HuH-7.5 (cell line): ENCODE data around the gene GABRA5.
"Not testable (repeated sequence)": the region's sequence is repeated elsewhere in the genome, so short reads cannot be mapped to it uniquely, and the experiment has no call there.

Experiments
- DNase-seq: peaks from one replicate; pipeline ENCODE4 v3.0.0; 2011; ENCODE audit warnings: low spot score

Gene GABRA5

GRCh38 chr15:26866298-26867199 lies at the start of gene GABRA5:
Gene GABRA5, plus strand, starts transcription at chr15:26867062. Its CDS starts 2,187 bp downstream, at chr15:26869249.
- DNase-seq: no peak

DNA sequence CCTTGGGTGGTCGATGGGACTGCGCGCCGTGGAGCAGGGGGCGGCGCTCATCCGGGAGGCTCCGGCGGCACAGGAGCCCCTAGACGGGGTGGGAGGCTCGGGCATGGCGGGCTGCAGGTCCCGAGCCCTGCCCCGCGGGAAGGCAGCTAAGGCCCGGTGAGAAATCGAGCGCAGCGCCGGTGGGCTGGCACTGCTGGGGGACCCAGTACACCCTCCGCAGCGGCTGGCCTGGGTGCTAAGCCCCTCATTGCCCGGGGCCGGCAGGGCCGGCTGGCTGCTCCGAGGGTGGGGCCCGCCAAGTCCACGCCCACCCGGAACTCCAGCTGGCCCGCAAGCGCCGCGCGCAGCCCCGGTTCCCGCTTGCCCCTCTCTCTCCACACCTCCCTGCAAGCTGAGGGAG lies 35.7 kb upstream of the GABRA5 start:
- not testable (repeated sequence) for DNase-seq

DNA sequence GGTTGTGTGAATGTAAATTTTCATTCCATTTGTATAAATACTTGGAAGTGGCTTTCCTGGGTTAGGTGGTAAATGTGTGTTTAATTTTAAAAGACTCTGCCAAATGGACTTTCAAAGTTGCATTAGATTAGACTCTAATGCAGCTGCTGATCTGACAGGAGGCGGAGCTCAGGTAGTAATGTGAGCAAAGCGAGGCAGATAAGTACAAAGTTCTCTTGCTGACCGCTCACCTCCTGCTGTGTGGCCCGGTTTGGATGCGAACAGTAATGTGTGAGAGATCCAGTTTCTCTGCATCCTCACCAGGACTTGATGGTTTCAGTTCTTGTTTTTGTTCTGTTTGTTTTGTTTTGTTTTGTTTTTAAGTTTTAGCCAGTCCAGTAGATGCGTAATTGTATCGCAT lies 34.9 kb upstream of the GABRA5 start:
- DNase-seq: no peak

DNA sequence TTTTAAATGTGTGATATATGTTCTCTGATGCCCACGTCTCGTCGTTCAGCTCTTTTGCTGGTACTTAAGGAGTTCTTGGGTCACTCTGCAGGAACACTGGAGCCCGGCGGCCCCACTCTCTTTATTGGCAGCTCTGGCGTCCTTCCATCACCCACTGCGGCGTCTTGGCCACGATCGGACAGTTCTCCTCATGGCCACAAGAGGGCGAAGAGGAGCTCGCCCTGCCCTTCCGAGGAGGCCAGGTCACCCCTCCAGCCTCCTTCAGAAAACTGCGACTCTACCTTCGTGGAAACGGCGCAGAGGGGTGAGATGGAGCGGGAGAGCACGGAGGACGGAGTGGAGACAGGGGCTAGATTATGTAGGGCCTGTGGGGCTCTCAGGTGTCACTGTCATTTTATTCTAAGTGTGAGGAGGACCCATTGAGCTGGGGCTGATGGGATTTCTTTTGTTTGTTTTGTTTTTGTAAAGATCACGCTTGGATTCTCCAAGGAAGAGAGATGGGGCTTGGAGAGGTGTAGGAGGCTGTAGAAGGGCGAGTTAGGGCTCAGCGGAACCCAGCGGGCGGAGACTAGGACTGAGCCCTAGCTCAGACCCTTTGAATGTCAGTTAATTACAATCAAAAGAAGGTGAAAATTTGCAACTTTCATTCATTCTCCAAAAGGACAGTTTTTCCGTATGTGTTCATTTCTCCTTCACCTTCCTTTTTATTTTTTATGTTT lies 28.0 kb upstream of the GABRA5 start:
- peak; percentile 38 for DNase-seq

GRCh38 chr15:26841514-26841913 lies 25.3 kb upstream of the GABRA5 start:
- no peak for DNase-seq

DNA sequence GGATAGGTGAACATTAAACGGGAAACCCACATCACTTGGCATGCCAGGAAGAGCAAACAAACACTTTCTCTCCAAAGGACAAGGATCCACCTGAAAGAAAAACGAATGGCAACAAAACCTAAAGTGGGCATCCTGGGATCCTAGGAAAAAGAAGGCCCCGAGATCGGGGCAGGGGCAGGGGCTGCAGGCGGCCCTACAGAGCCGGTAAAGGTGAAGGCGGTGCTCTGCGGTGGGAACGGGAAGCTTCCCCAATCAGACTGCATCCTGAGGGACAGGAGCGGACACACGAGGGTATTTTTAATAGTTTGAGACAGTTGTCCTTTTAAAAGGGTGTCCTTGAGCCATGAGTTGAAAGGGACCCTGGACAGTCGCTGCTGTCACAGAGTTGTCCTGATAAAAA lies 24.9 kb upstream of the GABRA5 start:
- no peak for DNase-seq

GRCh38 chr15:26842391-26842790 lies 24.5 kb upstream of the GABRA5 start:
- DNase-seq: no peak

- no peak for DNase-seq
Observed at GRCh38 chr15:26844901-26845300, 22.0 kb upstream of the GABRA5 start.

DNA sequence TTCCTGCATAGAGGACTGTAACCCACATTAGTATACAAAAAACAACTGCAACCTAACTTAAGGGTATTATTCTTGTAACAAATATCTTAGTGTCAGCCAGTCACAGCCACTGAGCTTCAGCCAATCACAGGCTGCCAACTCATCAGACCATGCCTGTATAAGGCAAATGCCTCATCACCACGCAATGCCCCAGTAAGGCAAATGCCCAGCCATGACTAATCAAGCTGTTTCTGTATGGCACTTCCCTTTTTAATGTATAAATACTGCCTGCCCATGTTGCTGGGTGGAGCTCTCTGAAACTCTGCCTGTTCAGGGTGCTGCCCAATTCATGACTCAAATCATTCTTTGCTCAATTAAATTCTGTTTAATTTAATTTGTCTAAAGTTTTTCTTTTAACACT lies 18.4 kb upstream of the GABRA5 start:
- DNase-seq: no peak

DNA sequence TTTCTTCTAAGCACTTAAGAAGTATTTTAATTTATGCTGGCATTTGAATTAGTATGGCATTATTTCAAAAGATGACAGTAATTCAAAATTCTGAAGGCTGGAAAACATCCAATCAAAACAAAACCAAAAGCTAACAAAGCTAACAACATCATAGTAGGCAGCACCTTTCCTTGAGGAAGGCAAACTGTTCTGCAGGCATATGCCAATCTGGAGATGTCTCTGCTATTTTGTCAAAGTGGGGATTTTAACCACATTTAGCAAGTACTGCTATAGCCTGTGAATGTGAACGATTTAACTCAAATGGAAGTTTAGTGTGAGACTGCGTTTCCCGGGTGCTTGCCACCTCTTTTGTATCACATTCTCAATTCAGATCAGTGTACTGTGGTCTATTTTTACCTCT lies 16.7 kb upstream of the GABRA5 start:
- DNase-seq: no peak

- DNase-seq: no peak
Observed at GRCh38 chr15:26852980-26853379, 13.9 kb upstream of the GABRA5 start.

DNA sequence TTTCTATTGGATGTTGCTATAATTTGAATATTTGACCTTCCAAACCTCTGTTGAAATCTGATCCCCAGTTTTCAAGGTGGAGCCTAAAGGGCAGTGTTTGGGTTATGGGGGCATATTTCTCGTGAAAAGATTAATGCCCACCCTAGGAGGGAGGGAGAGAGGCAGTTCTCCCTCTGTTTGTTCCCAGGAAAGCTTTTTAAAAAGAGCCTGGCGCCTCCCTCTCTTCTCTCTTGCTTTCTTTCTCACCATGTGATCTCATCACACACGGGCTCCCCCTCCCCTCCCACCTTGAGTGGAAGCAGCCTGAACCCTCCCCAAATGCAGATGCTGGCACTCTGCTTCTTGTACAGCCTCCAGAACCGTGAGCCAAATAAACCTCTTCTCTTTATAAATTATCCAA lies 12.4 kb upstream of the GABRA5 start:
- no peak for DNase-seq

DNA sequence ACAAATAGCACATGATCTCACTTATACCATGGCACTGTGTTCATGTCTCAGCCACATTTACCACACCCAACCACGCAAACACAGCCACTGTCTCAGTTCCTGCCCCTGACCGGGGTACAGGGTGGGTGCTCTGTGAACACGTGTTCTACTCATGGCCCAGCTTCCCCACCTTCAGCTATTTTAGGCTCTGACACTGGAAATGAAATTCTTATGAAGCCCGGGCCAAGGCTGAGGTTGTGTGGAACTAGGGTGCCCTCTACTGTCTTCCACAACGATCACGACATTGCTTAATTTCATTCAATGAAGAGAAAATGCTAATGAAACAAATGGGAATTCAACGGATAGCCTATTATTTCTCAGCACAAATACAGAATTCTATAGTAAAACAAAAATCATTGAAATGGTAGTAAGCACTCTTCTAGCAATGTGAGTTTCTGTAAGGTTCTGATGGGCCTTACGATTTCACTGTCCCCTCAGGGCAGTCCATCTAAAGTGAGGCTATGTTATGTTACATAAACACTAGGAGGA lies 2.1 kb upstream of the GABRA5 start:
- peak; percentile 43 for DNase-seq

DNA sequence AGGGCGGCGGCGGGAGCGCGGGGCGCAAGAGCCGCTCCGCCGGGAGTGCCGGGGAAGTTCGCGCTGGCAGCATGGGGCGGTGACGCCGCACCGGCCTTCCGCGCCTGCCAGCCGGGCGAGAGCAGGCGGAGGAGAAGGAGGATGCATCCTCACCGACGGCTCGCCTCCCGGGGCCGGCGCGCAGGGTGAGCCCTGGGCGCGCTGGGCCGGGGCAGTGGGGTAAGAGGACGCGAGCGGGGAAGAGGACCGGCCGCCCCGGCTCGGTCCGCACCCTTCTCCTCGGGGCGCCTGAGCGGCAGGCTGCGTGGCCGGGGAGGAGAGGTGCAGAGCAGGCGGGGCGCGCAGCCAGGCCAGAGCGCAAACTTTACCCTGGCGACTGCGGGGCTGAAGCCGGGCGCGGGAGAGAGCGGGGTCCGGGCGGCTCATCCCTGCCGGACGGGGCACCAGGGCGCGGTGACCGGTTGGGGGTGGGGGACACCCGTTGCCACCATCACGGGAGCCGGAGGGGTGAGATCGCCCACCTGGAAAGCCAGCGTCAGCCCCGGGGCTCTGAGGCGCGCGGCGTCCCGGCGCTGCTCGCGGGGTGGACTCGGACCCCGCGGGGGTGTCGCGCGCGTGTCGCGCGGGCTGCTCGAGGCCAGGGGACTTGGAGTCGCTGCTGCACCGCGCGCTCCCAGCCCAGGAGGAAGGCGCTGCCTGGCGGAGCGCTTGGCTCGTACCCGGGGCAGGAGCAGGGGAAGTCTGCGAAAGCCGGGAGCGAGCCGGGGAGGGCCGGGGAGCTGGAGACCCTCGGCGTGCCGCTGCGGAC lies 542 bp downstream of the GABRA5 start:
- DNase-seq: no peak

- no peak for DNase-seq
Observed at GRCh38 chr15:26868029-26868685, 1.3 kb downstream of the GABRA5 start.

- no peak for DNase-seq
Observed at GRCh38 chr15:26869628-26870027, 2.8 kb downstream of the GABRA5 start.

GRCh38 chr15:26870346-26870745 lies 3.5 kb downstream of the GABRA5 start:
- DNase-seq: no peak

DNA sequence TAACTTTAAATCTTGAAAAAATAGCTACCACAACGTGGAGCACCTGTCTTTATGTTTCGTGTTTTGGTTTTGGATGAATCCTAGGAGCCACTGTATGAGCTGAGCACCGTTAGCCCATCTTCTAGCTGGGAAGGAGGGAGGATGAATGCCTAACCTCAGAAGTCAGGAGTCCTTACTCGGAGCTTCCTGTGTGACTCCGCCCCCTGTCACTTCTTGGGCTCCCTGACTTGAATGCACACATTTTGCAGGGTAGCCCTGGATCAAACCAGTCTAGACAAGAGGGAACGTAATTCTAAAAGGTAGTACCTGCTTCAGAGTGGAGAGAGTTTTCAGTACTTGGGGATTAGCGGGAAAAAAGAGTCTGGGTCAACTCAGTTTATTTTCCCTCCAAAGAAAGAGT lies 5.3 kb downstream of the GABRA5 start:
- no peak for DNase-seq

GRCh38 chr15:26873846-26874245 lies 7.0 kb downstream of the GABRA5 start:
- no peak for DNase-seq

DNA sequence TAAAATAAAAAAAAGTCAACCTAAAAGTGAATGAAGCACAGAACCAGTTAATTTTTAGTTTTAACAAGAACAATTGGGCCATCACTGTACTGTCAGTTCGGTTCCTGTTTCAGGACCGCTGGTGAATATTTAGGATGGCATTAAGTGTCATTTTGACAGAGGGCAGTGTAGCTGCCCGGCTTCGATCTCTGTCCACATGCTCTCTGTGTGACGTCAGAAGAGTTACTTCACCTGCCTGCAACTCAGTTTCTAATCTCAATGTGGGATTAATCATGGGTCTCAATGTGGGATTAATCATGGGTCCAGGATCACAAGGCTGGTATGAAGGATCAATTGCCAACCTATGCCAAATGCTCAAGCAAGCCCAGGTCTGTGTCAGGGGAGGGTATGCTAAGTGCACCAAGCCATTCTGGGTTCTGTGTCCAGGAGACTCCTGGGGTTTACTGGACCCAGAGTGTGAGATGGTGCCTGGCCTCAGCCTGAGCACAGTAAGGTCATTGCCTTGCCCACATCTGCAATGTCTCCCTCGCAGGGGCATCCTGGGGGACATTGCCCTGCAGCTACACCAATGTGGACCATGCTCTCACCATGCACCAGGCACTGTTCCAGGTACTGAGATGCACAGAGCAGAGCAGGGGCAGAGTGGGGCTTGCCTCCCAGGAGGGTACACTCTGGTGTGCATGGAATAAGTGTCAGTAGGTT lies 8.1 kb downstream of the GABRA5 start:
- DNase-seq: no peak

DNA sequence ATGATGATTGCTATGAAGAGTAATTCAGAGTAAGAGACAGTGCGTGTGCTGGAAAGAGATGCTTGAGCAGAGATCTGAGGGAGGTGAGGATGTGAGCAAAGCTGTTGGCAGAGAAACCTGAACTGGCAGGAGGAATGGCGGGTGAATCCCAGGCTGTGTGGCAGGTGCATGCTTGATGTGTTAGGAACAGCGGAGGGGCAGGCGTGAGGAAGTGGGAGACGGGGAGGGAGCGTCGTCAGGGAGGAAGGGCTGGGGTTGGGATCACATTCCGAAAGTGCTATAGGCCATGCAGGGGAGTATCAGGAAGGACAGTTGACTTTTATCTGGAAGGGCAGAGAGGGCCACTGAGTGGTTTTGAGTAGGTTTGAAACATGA lies 8.6 kb downstream of the GABRA5 start:
- DNase-seq: no peak
